HG02970 (cell line): ENCODE results near the gene SLC7A8.
"Not testable (repeated sequence)": the region's sequence is repeated elsewhere in the genome, so short reads cannot be mapped to it uniquely, and the experiment has no call there.

Experiments
- ATAC-seq: cut with Tn5 transposase; IDR thresholded peaks from one replicate; pipeline ENCODE4 v1.9.1; 2021; ENCODE audit warnings: mild to moderate bottlenecking, moderate library complexity, moderate number of reproducible peaks; ENCODE audit not compliant: unreplicated experiment, low FRiP score

The SLC7A8 gene

GRCh38 chr14:23118506-23119362, 64.7 kb downstream of the SLC7A8 start, which contains the start of gene CEBPE:
Gene CEBPE, minus strand, starts transcription at chr14:23119255. Its CDS starts 164 bp downstream, at chr14:23119091.
- ATAC-seq = no peak

- ATAC-seq = no peak
Observed at GRCh38 chr14:23117371-23118020, 66.0 kb downstream of the SLC7A8 start.

GRCh38 chr14:23115918-23116317, 67.5 kb downstream of the SLC7A8 start:
- ATAC-seq = no peak

- ATAC-seq = no peak
Observed at GRCh38 chr14:23115039-23115731, 68.3 kb downstream of the SLC7A8 start.

- no peak for ATAC-seq
Observed at GRCh38 chr14:23114669-23115038, 68.8 kb downstream of the SLC7A8 start.

GRCh38 chr14:23114120-23114458, 69.4 kb downstream of the SLC7A8 start:
- ATAC-seq = no peak

- no peak for ATAC-seq
Observed at GRCh38 chr14:23113431-23114119, 69.9 kb downstream of the SLC7A8 start.

GRCh38 chr14:23112359-23113178, 70.9 kb downstream of the SLC7A8 start:
- ATAC-seq = no peak

- no peak for ATAC-seq
Observed at GRCh38 chr14:23110579-23111365, 72.7 kb downstream of the SLC7A8 start.

GRCh38 chr14:23109769-23110168, 73.7 kb downstream of the SLC7A8 start:
- no peak for ATAC-seq

- ATAC-seq = not testable (repeated sequence)
Observed at GRCh38 chr14:23108169-23108568, 75.3 kb downstream of the SLC7A8 start.

GRCh38 chr14:23107620-23108019, 75.8 kb downstream of the SLC7A8 start:
- ATAC-seq = not testable (repeated sequence)

- ATAC-seq = no peak
Observed at GRCh38 chr14:23106747-23107045, 76.8 kb downstream of the SLC7A8 start.

GRCh38 chr14:23105348-23105824, 78.1 kb downstream of the SLC7A8 start:
- ATAC-seq = no peak

GRCh38 chr14:23104591-23105347, 78.7 kb downstream of the SLC7A8 start, which contains the start of gene CIROP:
Gene CIROP, minus strand, starts transcription at chr14:23104989. Its CDS starts 69 bp downstream, at chr14:23104920.
- no peak for ATAC-seq

GRCh38 chr14:23104070-23104590, 79.3 kb downstream of the SLC7A8 start:
- no peak for ATAC-seq

GRCh38 chr14:23103581-23103980, 79.9 kb downstream of the SLC7A8 start:
- no peak for ATAC-seq

GRCh38 chr14:23102801-23103200, 80.7 kb downstream of the SLC7A8 start:
- no peak for ATAC-seq
